Measurements from ENCODE around the gene FAM76B. TPM values are rescaled to one million over a fixed set of nuclear protein-coding genes. Genes with fewer than 3 reads are reported as not detected.

Gene FAM76B
- total RNA-seq, 1 donor: 26.2 TPM

DNA sequence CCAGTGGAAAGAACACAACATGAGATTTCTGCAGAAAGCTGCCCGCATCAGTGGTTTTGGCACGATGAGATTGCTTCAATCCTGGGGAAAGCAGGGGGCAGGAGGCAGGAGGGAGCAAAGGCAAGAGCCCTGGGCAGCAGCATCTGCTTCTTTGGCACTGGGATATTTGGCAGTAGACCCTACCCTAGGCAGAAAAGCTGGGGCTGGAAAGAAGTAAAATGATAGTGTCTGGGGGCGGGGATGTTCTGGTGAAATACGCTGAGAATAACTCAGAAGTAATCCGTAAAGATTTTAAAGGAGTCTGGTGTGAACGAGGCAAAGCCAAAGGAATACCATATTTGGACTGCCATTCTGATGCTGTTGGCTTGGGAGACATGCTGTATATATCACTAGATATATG is 62.0 kb downstream of the FAM76B start:
- H3K4me3 ChIP-seq (ENCODE audit: low read depth, low read length): no peak overlapping the region
- DNase-seq (ENCODE audit: low read depth): no peak
- TF ChIP-seq CTCF (IDR thresholded peaks at IDR 0.05; ENCODE audit: insufficient read depth, low read length): no peak

GRCh38 chr11:95727111-95727510 is 62.5 kb downstream of the FAM76B start:
- no peak for TF ChIP-seq CTCF (IDR thresholded peaks at IDR 0.05; ENCODE audit: insufficient read depth, low read length)
- H3K4me3 ChIP-seq (ENCODE audit: low read depth, low read length): no peak overlapping the region

DNA sequence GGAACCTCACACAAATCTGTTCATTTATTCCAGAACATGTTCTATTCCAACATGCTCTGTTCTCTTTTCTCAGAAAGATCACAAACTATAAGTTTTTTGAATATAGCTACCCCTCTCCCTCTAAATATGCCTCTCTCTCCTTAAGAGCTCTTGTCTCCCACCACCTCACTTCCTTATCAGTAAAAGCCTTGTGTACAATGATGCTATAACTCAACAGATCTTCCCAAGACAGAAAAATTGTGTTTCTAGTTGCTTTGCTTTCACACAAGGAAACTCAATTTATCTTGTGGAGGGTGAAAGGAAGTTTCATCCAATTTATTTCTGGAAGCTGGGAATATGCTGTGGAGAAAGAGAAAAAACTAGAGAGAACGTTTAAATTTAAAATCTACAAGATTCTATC is 64.4 kb downstream of the FAM76B start:
- DNase-seq (ENCODE audit: low read depth): no peak
- no peak overlapping the region for H3K4me3 ChIP-seq (ENCODE audit: low read depth, low read length)
- no peak for TF ChIP-seq CTCF (IDR thresholded peaks at IDR 0.05; ENCODE audit: insufficient read depth, low read length)

More at GRCh38 chr11:95727111-95727510, 62.5 kb downstream of the FAM76B start:
- DNase-seq (ENCODE audit: low read depth): no peak

- H3K4me3 ChIP-seq (ENCODE audit: low read depth, low read length): no peak overlapping the region
- no peak for TF ChIP-seq CTCF (IDR thresholded peaks at IDR 0.05; ENCODE audit: insufficient read depth, low read length)
- DNase-seq (ENCODE audit: low read depth): no peak
Observed at GRCh38 chr11:95723361-95723942, 66.1 kb downstream of the FAM76B start.

DNA sequence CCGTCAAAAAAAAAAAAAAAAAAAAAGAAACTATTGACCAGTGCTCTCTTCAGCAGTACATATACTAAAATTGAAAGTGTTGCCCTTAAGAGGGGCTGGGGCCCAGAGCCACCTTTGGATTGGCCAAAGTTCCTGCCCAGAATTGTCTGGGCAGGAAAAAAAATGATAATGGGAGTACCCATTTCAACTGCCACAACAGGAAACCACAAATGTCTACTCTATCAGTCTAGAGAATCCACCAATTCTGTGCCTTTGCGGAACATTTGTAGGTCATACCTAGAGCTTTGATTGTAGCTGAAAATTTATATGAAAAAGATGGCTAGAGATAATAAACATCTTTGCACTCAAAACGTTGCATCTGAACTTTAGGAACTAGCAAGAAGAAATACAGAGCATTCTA is 69.4 kb downstream of the FAM76B start:
- no peak for DNase-seq (ENCODE audit: low read depth)
- TF ChIP-seq CTCF (IDR thresholded peaks at IDR 0.05; ENCODE audit: insufficient read depth, low read length): no peak
- H3K4me3 ChIP-seq (ENCODE audit: low read depth, low read length): no peak overlapping the region

Other genes with a start within 250 kb of the FAM76B start
- gene CEP57, start 716 bp upstream of the FAM76B start, total RNA-seq (ENCODE audit: low replicate concordance): 26.8 and 68.1 TPM in 2 replicates
- 27.6 and 31.9 TPM in 2 replicates for gene MTMR2, start 134.3 kb upstream of the FAM76B start, total RNA-seq (ENCODE audit: low replicate concordance)